ENCODE results near the gene ECT2.
"Not testable (repeated sequence)": the region's sequence is repeated elsewhere in the genome, so short reads cannot be mapped to it uniquely, and the experiment has no call there.

ECT2 gene, protein sequence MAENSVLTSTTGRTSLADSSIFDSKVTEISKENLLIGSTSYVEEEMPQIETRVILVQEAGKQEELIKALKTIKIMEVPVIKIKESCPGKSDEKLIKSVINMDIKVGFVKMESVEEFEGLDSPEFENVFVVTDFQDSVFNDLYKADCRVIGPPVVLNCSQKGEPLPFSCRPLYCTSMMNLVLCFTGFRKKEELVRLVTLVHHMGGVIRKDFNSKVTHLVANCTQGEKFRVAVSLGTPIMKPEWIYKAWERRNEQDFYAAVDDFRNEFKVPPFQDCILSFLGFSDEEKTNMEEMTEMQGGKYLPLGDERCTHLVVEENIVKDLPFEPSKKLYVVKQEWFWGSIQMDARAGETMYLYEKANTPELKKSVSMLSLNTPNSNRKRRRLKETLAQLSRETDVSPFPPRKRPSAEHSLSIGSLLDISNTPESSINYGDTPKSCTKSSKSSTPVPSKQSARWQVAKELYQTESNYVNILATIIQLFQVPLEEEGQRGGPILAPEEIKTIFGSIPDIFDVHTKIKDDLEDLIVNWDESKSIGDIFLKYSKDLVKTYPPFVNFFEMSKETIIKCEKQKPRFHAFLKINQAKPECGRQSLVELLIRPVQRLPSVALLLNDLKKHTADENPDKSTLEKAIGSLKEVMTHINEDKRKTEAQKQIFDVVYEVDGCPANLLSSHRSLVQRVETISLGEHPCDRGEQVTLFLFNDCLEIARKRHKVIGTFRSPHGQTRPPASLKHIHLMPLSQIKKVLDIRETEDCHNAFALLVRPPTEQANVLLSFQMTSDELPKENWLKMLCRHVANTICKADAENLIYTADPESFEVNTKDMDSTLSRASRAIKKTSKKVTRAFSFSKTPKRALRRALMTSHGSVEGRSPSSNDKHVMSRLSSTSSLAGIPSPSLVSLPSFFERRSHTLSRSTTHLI

DNA sequence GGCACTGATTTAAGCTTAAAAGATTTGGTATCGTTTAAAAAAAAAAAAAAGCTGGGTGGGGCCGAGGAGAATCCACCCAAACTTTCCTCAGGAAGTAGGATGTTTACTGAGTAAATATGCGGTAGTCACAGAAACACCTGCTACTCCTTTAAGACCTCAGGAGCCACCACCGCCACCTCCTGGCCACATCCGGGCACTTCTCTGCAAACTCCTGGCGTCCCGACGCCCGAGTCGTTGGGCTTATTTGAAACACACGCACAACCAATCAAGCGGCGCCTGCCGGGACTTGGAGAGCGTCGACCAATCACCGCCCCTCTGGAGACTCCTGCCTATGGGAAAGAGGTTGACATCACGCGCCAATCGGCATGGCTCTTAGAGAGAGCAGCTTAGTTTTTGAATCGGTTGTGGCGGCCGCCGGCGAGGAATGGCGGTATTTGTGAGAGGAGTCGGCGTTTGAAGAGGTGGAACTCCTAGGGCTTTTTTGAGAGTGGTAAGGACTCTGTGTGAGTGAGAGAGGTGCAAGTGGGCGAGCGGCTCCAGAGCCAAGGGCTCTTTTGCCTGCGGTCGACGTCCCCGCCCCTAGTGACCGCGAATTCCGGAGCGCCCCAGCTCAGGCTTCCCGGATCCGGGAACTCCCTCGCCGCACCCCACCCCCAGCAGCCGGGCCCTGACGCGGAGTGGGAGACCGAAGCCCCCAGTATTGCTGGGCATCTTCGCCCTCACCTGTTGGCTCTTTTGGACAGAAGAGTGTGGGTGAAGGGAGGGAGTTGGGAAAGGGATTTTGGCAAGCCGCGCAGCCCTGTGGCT is at the start of gene ECT2:
ECT2 (plus strand) TSS at position 359 of the 807 bp plus-strand sequence. CDS start 3,805 bp downstream, outside the sequence.
- peak; percentile 99 for DNase-seq (ENCODE audit: low spot score)

DNA sequence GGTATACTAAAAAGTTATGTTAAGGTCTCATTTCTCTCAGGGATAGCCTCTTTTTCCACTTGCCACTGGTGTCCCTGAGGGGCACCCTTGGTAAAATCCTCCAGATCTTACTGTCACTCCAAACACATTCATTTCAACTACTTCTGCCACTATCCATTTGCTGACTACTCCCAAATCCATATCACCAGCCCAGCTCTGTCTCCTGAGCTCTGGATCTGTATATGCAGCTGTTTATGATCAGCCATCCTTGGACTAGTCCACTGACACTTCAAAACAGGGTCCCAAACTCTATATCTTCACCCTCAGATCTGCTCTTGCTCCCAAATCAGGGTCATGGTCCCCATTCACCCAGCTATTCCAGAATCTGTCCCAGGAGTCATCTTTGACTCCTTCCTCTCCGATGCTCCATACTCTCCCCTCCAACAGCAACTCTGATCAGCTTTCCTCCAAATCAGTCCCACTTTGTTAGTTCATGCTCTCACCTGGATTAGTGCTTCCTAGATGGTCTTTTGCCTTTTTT is 49.5 kb upstream of the ECT2 start:
- no peak for DNase-seq (ENCODE audit: low spot score)

DNA sequence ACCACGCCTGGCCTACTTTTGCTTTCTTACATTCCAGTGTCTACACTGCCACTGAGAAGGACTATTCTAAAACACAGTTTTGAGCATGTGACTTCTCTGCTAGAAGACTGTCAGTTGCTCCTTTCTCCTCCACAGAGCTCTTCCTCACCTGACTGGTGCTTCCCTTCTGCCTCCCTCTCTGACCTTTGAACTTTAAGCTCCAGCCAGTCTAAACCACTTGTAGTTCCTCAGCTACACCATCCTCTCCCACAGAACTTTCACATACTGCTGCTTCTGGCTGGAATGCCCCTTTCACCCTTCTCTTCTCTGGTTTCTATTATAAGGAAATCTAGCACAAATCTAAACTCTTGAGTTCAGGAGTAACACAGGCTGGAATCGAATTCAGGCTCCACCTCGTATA is 48.8 kb upstream of the ECT2 start:
- DNase-seq (ENCODE audit: low spot score), result no peak

DNA sequence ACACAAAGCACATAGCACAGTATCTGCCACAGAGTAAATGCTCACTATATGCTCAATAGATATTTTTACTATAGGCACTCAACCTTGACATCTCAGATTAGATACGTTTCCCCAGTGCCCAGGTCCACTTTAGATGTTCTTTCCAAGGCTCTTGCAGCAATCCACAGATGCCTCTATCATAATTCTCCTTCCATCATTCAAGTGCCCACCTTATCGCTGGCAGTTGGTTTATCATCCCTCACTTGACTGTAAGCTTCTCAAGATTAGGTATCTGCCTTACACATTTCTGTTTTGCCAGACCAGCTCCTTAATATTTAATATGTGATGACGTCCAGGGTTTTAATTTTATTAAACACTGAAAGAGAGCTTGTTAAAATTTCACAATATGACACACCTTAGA is 48.3 kb upstream of the ECT2 start:
- no peak for DNase-seq (ENCODE audit: low spot score)

DNA sequence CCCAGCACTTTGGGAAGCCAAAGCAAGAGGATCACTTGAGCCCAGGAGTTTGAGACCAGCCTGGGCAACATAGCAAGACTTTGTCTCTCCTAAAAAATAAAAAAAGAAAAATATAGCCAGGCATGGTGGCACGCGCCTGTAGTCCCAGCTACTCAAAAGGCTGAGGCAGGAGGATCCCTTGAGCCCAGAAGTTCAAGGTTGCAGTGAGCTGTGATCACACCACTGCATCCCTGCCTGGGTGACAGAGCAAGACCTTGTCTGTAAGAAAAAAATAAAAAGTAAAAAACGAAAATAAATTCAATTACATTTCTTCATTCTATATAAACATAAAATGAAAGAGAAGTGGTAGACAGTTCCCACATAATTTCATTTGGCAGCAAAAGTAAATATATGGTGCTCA is 47.8 kb upstream of the ECT2 start:
- not testable (repeated sequence) for DNase-seq (ENCODE audit: low spot score)

DNA sequence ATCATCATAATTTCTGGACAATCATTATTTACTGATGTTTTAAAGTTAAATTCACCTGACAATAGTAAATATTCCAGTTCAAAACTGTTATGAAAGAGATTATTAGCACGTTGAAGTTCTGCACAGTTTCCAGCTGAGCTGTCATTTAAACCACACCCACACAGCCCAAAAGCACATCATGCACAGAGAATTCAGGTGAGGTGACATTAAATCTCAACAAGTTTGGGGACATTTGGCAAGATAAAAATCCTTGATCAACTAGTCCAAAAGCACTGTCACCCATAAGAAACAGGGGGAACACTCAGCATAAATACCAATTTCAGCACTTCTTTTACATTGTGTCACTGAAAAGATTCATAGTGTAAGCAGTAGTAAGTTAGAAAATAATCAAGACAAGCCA is 46.5 kb upstream of the ECT2 start:
- no peak for DNase-seq (ENCODE audit: low spot score)

DNA sequence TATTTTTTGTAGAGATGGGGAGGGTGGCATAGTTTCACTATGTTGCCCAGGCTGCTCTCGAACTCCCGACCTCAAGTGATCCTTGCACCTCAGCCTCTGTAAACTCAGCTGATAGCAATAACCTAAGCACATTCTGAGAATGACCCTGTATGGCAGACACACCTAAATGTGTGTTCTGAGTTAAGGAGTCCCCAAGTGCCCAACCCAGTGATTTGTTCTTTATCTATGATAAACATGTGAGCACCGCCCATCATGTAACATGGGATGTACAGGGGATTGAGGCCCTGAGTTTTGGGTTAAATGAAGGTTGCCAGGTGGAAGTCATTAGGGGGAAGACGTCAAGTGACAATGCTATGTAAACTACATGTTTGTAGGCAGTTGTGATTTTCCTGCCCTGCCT is 45.4 kb upstream of the ECT2 start:
- DNase-seq (ENCODE audit: low spot score), result no peak

DNA sequence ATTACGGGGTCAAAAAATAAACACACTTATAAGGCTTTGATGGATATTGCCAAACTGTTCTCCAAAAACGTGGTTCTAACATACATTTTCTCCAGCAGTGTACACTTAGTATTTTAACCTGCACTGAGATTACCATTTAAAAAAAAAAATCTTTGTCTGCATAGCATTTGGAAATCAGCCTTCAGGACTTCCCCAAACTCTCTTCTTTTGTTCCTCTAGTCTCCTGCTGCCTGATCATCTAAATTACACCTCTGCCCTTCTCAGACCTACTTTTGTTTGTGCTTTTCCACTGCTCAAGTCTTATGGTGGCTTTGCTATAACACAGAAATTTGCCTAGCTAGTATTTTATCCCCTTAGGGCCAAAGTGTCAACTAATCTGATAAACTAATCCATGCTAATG is 43.5 kb upstream of the ECT2 start:
- DNase-seq (ENCODE audit: low spot score), result no peak

DNA sequence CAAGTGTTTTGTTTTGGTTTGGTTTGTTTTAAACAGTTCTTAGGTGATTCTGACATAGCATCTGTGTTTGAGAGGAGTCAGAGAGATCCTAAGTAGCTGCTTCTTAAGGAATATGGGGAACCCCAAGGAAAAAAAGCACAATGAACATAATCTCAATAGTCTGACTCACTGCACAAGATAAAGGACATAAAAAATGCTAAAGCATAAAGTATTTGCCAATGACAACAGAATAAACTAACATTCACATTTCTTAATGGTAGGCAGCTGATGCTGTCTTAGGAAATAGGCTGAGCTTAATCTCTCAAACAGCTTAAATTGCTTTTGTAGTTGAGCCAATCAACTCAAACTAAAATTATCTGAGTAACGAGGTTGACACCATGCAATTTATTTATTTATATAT is 42.6 kb upstream of the ECT2 start:
- DNase-seq (ENCODE audit: low spot score), result peak; percentile 54

DNA sequence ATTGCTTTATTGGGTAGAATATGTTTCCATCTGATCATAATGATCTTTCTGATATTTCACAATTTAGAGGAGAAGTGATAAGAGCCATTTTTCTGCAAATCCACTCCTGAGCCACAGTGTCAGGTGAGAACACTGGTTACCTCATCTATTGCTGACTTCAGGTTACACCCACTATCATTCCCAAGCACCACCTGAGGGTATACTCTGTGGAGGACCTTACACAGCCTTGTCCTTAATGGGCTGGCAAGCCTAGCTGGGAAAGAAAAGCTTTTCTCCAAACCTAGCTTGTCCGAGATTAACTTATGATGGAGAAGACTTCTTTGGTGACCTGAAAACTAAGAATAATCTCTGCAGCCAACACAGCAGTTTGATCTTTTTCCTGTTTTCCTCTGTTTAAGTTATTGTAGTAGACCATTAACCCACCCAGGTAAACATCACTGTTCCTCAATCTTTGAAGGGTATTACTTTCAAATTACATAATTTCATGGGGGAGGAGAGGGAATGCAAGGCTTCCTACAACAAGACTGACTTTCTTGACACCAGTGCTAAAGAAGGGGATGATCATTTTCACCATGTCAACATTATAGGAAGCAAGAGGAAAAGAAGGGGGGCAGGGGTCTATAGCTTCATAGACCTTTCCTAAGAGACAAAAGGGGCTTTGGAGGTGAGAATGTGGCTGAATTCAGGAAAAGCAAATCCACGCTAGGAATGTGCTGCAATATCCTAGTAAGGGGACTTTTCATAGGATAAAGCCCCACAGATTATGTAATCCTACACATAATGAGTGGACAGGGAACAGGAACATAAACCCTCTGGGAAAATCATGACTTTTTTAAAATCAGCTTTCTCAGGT is 41.4 kb upstream of the ECT2 start:
- DNase-seq (ENCODE audit: low spot score), result no peak

DNA sequence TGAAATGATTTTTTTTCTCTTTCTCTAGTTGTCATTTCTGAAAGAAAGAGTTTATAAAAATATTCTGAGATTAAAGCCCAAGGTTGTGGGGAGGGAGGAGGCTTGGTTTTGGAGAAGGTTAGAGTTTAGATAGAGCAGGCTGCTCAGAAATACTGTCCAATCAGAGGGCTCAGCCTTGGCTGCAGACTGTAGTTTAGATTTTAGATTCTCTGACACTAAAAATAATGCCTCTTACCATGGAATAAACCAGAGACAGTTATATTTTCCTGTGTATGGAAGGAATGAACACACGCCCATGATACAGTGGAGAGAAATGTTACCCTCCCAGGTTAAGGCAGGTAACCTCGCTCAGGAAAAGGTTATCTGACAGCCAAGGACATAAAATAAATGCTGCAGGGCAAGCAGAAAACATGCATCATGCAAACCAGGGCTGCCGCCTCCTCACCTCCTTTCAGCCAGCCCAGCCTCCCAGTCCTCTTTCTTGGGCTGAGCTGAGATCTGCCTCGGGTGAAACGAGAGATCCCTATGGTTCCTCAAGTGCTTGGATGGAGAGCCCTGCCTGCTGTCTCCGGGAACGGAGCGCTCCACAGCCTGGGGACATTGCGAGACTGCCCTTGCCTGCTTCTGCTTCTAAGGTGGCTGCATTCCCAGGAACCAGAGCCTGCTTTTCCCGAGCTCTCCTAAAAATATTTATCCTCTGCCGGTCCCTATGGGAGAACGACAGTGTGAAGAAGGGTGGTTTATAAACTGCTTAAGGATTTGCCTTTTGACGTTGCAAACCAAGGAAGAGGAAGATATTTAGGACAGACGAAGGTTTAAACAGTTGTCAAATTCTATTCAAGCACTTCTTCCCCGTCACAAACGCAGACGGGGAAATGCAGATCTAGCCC is 40.5 kb upstream of the ECT2 start:
- DNase-seq (ENCODE audit: low spot score), result peak; percentile 60

DNA sequence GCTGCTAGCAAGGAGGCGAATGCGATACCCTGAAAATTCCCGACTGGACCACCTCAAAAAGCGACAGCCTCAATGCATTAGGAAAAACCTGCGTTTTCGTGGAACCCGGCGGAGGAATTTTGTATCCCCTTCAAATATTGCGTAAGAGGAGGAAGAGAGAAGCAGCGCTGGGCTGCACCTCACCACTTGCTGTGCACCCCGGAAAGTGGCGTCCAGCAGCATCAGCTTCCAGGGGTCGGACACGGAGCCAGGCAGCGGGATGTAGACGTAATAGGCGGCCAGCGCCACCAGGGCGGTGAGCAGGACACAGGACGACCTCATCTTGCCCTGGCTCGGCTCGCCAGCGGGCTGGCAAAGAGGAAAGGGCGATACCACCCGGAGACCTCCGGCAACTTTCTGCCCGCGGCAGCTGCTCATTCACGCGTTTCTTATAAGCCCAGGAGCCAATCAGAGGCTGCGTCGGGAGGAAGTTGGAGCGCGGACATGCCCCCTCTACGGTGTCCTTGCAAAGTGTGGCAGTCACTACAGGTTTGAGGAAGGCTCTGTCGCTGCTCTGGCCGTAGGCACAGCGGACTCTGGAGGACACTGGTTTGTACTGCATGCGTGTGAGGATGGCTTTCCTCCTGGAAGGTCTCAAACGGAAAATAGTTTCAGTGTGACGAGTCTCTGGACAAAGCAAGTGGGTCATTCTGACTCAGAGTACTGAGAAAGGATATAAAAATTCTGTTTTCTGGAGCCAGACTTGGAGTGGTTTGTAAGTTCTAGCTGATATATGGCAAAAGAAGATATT is 39.7 kb upstream of the ECT2 start, which contains the start of gene NCEH1:
NCEH1 (minus strand) TSS at position 404 of the 790 bp plus-strand sequence; CDS start at position 321, 83 bp downstream.
- DNase-seq (ENCODE audit: low spot score), result peak; percentile 93

DNA sequence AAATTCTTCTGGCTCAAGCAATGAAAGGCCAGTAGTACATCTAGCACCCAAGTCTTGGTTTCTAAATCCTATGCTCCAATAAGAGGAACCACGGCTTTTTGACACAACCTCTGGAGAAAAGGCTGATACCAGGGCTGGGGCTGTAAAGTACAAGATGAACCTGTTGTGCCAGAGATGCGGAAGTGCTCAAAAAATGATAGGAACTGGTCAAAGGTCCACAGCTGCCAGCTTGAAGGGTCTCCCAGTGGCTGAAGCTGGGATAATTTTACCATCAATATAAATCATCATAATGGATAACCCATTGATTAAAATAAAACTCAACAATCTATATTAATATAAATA is 39.1 kb upstream of the ECT2 start:
- DNase-seq (ENCODE audit: low spot score), result no peak

DNA sequence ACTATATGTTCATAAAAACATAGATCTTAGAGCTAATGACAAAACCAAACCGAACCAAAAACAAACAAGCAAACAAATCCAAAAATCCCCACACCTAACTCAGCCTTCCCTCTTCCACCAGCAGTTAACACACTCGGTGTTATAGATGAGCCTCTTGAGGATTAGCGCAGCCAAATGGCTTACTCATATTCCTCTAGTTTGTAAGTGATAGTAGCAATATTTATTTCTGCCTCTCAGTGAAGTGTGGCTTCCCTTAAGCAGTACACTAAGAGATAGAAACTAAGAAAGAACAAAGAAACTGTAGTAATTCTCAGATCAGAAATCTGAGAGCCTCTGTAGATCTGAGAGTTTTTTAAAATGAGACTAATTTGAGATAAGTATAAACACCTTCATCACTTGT is 37.2 kb upstream of the ECT2 start:
- peak; percentile 39 for DNase-seq (ENCODE audit: low spot score)

DNA sequence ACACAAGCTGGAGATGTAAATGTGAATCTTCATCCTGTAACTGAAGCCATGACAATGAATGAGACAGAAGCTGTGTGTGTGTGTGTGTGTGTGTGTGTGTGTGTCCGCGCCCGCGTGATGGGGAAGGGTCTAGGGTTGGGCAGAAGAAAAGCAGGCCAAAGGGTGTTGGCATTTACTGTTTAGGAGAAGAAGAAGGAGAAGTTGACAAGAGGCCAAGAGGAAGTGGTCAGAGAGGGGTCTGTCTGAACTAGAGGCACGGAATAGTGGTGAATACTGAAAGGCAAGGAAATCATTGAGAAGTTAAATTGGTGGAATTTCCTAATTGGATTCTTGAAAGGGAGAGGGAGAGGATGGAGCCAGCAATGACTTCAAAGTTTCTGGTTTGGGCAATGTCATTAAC is 34.0 kb upstream of the ECT2 start:
- DNase-seq (ENCODE audit: low spot score), result no peak

DNA sequence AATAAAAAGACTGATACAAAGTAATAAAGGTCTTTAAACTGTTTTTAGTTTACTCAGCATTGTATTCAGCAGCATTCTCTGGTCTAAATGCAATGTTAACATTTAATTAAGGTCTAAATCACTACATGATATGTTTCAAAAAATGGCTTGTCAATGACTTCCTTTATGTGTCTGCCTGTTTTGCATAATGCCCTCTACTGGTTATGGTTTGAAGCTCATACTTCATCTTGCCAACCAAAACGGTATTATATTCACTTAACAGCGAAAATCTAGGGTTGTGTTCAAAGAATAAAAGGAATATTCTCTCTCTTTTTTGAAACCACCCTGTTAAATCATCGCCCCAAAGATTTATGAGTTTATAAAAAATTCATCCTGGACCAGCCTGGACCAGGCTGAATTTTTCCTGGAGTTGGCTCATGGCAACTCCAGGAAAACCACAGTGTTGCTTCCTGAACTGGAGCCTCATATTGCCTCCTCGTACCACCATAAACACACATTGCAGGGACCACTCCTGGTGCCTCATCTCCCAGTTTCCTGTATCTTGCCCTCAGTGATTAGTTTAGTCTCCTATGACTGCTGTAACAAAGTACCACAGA is 32.9 kb upstream of the ECT2 start:
- no peak for DNase-seq (ENCODE audit: low spot score)

DNA sequence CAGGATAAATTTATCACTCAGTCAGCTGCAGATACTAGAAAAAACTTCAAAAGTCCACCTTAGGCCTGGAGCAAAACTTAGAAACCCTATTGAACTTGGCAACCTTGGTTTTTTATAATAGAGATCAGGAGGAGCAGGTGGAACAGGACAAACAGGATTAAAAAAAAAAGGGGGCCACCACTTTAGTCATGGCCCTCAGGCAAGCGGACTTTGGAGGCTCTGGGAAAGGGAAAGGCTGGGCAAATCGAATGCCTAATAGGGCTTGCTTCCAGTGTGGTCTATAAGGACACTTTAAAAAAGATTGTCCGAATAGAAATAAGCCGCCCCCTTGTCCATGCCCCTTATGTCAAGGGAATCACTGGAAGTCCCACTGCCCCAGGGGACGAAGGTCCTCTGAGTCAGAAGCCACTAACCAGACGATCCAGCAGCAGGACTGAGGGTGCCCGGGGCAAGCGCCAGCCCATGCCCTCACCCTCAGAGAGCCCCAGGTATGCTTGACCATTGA is 27.9 kb upstream of the ECT2 start:
- DNase-seq (ENCODE audit: low spot score), result not testable (repeated sequence)

DNA sequence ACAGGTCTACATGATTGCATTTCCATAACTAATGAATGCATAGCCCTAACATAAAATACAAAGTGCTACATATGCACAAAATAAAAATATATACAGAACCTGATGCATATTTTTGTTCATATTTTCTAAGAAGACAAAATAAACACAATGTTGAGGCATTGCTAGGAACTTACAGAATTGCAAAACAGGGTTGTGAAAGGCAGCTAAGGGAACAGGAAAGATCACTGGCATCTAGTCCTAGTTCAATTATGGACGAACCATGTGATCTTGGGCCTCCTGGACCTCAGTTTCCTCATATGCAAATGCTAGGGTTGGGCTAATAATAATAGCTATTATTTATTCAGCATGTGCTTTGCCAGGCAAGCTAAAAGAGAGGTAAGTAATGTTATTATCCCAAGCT is 24.1 kb upstream of the ECT2 start:
- no peak for DNase-seq (ENCODE audit: low spot score)

DNA sequence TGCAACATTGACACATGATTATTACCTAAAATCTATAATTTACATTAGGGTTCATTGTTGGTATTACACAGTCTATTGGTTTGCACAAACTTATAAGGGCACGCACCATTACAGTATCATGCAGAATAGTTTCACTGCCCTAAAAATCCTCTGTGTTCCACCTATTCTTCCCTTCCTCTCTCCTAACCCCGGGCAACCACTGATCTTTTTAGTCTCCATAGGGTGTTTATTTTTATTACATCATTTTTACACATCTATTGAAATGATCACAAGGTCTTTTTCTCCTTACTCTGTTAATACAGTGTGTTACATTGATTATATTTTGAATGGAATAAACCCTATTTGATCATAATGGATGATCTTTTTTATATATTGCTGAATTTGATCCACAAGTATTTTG is 15.5 kb upstream of the ECT2 start:
- no peak for DNase-seq (ENCODE audit: low spot score)
